ENCODE measurements around the gene ARL2. TPM values are rescaled to one million over a fixed set of nuclear protein-coding genes. Genes with fewer than 3 reads are reported as not detected.

The ARL2 gene
- 120 and 126 TPM in 2 replicates for total RNA-seq

DNA sequence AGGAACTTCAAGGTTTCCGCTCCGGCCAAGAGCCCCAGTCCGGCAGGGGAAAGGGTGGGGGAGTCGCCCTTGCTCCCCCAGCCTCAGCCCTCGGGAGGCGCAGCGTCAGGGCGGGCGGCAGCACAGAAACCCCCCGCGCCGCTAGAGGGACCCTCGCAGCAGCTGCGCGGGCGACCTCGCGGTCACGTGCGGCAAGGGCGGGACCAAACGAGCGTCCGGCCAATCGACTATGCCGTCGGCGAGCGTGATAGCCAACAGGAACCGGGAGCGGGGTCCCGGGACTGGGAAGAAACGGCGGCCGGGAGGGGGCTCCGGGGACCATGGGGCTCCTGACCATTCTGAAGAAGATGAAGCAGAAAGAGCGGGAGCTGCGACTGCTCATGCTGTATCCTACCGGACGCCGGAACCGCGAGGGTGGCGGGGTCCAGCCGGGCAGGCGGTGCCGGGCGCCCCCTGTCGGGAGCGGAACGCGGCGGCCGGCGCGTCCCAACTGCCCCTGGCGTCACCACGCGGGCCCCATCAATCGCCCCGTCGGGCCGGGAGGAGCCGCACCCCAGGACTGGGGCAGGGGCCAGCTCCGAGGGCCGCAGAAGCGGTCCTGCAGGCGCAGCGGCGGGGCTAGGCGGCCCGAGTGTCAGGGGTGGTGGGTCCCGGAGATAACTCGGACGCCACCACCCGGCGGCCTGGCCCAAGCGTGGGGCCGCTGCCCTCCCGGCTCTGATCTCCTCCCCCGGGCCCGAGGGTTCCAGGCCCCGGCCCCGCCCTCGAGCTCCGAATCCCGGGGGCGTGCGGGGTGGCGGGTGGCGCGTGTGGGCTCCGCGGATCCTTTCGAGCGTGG is at the start of gene ARL2:
ARL2 (plus strand) TSS at position 273 of the 838 bp plus-strand sequence; CDS start at position 321, 48 bp downstream.

DNA sequence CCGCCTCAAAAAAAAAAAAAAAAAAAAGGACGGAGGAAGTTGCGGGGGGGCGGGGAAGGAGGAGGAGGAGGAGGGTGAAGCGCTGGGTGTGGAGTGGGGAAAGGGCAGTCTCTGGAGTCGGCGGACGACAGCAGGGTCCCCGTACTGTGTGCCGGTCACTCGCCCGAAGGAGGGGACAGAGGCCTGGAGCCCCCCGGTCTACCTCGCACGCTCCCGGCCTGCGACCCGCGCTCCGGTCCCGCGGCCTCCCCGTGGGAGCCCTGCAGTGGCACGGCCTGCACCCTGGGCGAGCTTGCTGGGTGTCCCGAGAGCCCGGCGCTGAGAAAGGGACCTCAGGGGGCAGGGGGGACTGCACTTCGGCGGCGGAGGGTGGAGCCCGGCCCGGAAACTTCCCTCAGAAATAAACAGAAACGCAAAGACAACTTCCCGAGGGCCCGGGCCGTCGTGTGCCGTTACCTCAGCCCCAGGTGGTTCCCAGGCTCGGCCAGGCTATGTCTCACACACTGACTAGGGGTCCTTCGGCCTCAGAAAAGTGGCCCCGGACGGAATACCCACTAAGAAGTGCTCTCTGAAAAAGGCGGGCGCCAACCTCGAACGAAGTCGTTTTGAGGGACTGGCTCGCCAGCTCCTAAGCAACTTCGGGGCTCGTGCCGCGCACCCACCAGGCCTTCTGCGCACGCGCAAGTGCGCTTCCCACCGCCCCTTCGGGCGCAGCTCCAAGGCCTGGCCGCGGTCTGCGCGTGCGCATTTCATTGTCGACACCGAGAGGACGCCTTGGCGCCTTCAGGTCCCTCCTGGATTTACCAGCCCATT is 42.3 kb upstream of the ARL2 start, which contains the start of gene MAJIN:
MAJIN (minus strand) TSS at position 688 of the 813 bp plus-strand sequence. CDS start 12,703 bp downstream, outside the sequence.

DNA sequence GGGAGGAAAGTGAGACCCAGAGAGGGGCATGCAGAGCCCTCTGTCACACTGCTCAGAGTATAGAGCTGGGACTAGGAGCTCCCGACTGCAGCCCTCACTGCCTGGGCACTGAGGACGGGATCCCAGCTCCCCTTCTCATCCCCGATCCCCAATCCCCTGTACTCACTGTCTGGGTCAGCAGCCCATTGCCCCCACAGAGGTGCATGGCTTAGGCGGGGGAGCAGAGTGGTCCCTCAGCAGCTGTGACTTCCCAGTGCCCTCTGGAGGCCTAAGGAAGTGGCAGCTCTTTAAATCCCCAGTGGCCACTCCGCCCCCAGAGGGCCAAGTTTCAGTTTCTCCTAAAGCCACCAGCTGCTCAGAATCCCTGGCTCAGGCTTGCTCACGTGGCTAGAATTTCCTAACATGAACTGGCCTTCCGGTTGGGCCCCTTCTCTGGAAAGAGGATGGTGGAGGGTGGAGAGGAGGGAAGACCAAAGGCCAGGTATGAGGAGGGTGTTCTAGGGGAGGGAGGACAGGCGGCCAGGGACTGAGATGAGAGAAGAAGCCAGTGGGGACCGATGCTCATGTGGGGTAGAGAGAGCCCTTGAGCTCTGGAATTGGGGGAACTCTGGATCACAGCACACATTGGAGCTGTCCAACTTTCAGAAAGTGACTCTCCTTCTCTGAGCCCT is 17.1 kb upstream of the ARL2 start, which contains the start of gene BATF2:
BATF2 (minus strand) TSS at position 262 of the 671 bp plus-strand sequence; CDS start at position 205, 57 bp downstream.

DNA sequence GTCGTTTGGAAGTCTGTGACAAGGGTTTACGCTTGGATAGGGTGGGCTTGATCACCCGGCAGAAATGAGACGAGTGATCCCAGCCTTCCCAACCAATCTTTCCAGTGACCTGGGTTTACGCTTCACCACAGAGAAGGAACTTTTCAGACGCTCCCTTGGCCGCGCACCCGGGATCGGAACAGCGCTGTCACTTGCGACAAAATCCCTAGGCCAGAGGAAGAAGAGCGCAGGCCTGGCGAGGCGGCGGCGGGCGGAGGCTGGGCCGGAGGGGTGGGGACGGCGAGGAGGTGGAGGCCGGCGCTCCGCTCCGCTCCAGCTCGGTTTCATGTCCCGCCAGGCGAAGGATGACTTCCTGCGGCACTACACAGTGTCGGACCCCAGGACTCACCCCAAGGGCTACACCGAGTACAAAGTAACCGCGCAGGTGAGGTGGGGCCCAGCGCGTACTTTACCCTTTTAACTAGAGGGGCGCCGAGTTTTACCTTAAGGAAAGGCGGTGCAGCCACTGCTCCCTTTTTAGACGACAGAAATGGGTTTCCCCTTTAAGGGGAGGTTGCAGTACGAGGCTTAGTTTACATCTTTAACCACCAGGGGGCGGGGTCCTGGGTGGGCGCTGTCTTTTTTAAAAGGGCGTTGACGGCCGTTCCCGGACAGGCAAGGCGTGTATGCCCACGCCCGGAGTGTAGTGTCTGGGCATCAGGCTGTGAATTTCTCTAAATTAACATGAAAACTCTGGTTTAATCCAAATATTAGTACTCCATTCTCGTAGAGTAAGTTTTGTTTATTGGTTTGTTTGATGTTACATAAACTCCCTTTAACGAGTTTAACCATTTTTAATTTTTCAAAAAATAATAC is 13.5 kb downstream of the ARL2 start, which contains the start of gene SNX15:
SNX15 (plus strand) TSS at position 227 of the 855 bp plus-strand sequence; CDS start at position 326, 99 bp downstream.

DNA sequence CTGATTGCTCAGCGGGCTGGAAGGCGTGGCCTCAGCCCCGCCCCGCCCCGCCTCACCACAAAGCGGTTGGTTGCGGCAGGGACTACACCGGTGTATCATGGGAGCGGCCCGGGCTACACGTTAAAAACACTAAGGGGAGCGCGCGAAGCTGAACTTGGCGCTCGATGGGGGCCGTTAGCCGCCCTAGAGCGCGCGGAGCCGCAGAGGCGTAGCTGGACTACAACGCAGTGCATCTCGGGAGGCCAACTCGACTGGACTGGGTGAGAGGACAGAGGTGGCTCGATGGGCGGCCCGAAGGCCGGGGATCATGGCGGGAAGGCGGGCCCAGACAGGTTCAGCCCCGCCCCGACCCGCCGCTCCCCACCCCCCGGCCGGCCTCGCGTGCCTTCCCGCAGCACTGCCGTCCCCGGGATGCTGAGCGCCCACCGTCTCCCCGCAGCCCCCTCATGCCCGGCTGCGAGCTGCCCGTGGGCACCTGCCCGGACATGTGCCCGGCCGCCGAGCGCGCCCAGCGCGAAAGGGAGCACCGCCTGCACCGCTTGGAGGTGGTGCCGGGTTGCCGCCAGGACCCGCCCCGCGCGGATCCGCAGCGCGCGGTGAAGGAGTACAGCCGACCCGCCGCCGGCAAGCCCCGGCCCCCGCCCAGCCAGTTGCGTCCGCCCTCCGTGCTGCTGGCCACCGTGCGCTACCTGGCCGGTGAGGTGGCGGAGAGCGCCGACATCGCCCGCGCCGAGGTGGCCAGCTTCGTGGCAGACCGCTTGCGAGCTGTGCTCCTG is 27.1 kb downstream of the ARL2 start, which contains the start of gene SAC3D1:
SAC3D1 (plus strand) TSS at position 364 of the 776 bp plus-strand sequence; CDS start at position 447, 83 bp downstream.

DNA sequence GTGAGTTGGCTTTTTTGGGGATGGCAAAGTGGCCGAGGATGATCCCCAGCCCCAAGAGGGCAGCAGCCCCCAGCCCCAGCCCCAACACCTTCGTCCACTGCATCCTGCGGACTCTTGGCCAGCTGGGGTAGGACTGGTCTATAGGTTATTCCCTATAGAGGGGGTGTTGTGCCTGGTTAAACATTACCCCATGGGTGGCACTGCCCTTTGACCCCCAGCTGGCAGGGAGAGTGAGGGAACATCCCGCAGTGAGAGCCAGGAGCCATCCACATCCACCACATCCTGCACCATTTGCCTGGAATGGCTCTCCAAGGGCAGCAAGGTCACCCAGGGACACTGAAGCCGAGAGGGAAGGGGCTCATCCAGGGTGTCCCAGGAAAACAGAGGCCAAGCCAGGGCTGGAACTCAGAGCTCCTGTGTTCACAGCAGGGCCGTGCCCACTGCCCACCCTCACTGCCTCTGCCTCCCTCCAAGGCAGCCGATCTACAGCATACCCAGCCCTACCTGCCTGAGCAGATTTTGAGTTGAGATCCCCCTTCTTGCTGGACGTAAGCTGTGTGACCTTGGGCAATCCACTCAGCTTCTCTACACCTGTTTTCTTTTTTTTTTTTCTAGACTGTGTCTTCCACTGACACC is 44.6 kb downstream of the ARL2 start, which contains the start of gene NAALADL1:
NAALADL1 (minus strand) TSS at position 135 of the 636 bp plus-strand sequence; CDS start at position 103, 32 bp downstream.

Other genes starting within 250 kb of the ARL2 start
- 60.1 and 133 TPM in 2 replicates for gene SF1, start 235.6 kb upstream of the ARL2 start, total RNA-seq
- 18.6 and 41.5 TPM in 2 replicates for gene MAP4K2, start 210.9 kb upstream of the ARL2 start, total RNA-seq
- 9.4 and 26.4 TPM in 2 replicates for gene MEN1, start 203.6 kb upstream of the ARL2 start, total RNA-seq
- 0.16 and 0.25 TPM in 2 replicates for gene CDC42BPG, start 169.5 kb upstream of the ARL2 start, total RNA-seq
- 43.5 and 108 TPM in 2 replicates for gene EHD1, start 135.5 kb upstream of the ARL2 start, total RNA-seq
- 7.0 and 13.4 TPM in 2 replicates for gene ATG2A, start 97.0 kb upstream of the ARL2 start, total RNA-seq
- 7.6 and 13.6 TPM in 2 replicates for gene PPP2R5B, start 89.5 kb upstream of the ARL2 start, total RNA-seq
- not detected in 2 replicates for gene GPHA2, start 78.3 kb upstream of the ARL2 start, total RNA-seq
- not detected in 2 replicates for gene MAJIN, start 42.1 kb upstream of the ARL2 start, total RNA-seq
- gene BATF2, start 17.2 kb upstream of the ARL2 start, total RNA-seq = 0.31 and 0.32 TPM in 2 replicates
- 8.1 and 10.4 TPM in 2 replicates for gene SNX15, start 13.3 kb downstream of the ARL2 start, total RNA-seq
- 8.4 and 9.8 TPM in 2 replicates for gene SAC3D1, start 27.1 kb downstream of the ARL2 start, total RNA-seq
- gene NAALADL1, start 44.4 kb downstream of the ARL2 start, total RNA-seq = 8.1 and 8.8 TPM in 2 replicates
- gene CDCA5, start 69.9 kb downstream of the ARL2 start, total RNA-seq = 8.1 and 8.6 TPM in 2 replicates
- 23.0 and 30.5 TPM in 2 replicates for gene ZFPL1, start 70.1 kb downstream of the ARL2 start, total RNA-seq
- gene VPS51, start 82.1 kb downstream of the ARL2 start, total RNA-seq = 199 and 268 TPM in 2 replicates
- gene TM7SF2, start 97.7 kb downstream of the ARL2 start, total RNA-seq = 8.7 and 16.1 TPM in 2 replicates
- gene ZNHIT2, start 103.5 kb downstream of the ARL2 start, total RNA-seq = 3.6 and 5.5 TPM in 2 replicates
- gene FAU, start 108.0 kb downstream of the ARL2 start, total RNA-seq = 268 and 409 TPM in 2 replicates
- gene MRPL49, start 108.2 kb downstream of the ARL2 start, total RNA-seq = 34.5 and 50.3 TPM in 2 replicates
- gene SYVN1, start 120.4 kb downstream of the ARL2 start, total RNA-seq = 7.3 and 32.0 TPM in 2 replicates
- gene SPDYC, start 156.1 kb downstream of the ARL2 start, total RNA-seq = not detected in 2 replicates
- gene CAPN1, start 167.8 kb downstream of the ARL2 start, total RNA-seq = 86.8 and 101 TPM in 2 replicates
- gene POLA2, start 247.8 kb downstream of the ARL2 start, total RNA-seq = 6.2 and 7.7 TPM in 2 replicates

Measured in bladder microvascular endothelial cell (primary cell).